ENCODE results near the gene SLC36A2. TPM values are rescaled to one million over a fixed set of nuclear protein-coding genes. Genes with fewer than 3 reads are reported as not detected.

Gene SLC36A2
- total RNA-seq, 1 experiment from 2014 or later: not detected

- Mint-ChIP-seq H3K27ac (ENCODE audit: low read depth, unreplicated experiment) (no peak overlapping the region), H3K4me1 (ENCODE audit: insufficient read depth, unreplicated experiment) (peaks cover 9% of the 10 kb centered on the region), H3K36me3 (ENCODE audit: insufficient read depth, unreplicated experiment) (no peaks in the 10 kb centered on the region), H3K27me3 (ENCODE audit: insufficient read depth, unreplicated experiment) (peaks cover 36% of the 10 kb centered on the region), H3K9me3 (ENCODE audit: unreplicated experiment) (no peaks in the 10 kb centered on the region), H3K4me3 (ENCODE audit: unreplicated experiment) (no peak overlapping the region)
- TF ChIP-seq CTCF (IDR thresholded peaks at IDR 0.05; ENCODE audit: unreplicated experiment): no peak
- ChIA-PET CTCF (interaction anchor here (0.9 kb wide), 1 partner anchor 82 kb away, joined by 3 read pairs; no protein-coding TSS in a partner anchor), POLR2A (interaction anchor here (1.1 kb wide), 1 partner anchor 12 kb away, joined by 3 read pairs; no protein-coding TSS in a partner anchor)
- intact Hi-C loops (cut with micrococcal nuclease): no loop called here
- no peak for DNase-seq (ENCODE audit: unreplicated experiment)
- no TSS peak for BruUV-seq (replicated peaks)
These were observed 2.1 kb downstream of the SLC36A2 start for GRCh38 chr5:151345187-151345807.

- CTCF ChIA-PET: interaction anchor here (0.8 kb wide), 1 partner anchor 56 kb away, joined by 4 read pairs; no protein-coding TSS in a partner anchor
- H3K27me3 Mint-ChIP-seq (ENCODE audit: insufficient read depth, unreplicated experiment): peaks cover 48% of the 10 kb centered on the region
- peaks cover 9% of the 10 kb centered on the region for H3K4me1 Mint-ChIP-seq (ENCODE audit: insufficient read depth, unreplicated experiment)
- POLR2A ChIA-PET: no interaction called here
- BruUV-seq (replicated peaks): no TSS peak
- H3K36me3 Mint-ChIP-seq (ENCODE audit: insufficient read depth, unreplicated experiment): no peaks in the 10 kb centered on the region
- H3K9me3 Mint-ChIP-seq (ENCODE audit: unreplicated experiment): no peaks in the 10 kb centered on the region
- no peak for TF ChIP-seq CTCF (IDR thresholded peaks at IDR 0.05; ENCODE audit: unreplicated experiment)
- no peak overlapping the region for H3K4me3 Mint-ChIP-seq (ENCODE audit: unreplicated experiment)
- no peak overlapping the region for H3K27ac Mint-ChIP-seq (ENCODE audit: low read depth, unreplicated experiment)
- no peak for DNase-seq (ENCODE audit: unreplicated experiment)
- intact Hi-C loops (cut with micrococcal nuclease): no loop called here
These were observed 3.3 kb downstream of the SLC36A2 start for GRCh38 chr5:151344088-151344487.

GRCh38 chr5:151340004-151340403 is 7.4 kb downstream of the SLC36A2 start:
- ChIA-PET POLR2A (no interaction called here), CTCF (interaction anchor here (1.1 kb wide), 1 partner anchor 9 kb away, joined by 4 read pairs; no protein-coding TSS in a partner anchor)
- Mint-ChIP-seq H3K4me3 (ENCODE audit: unreplicated experiment) (no peak overlapping the region), H3K36me3 (ENCODE audit: insufficient read depth, unreplicated experiment) (no peaks in the 10 kb centered on the region), H3K27me3 (ENCODE audit: insufficient read depth, unreplicated experiment) (peaks cover 50% of the 10 kb centered on the region), H3K9me3 (ENCODE audit: unreplicated experiment) (no peaks in the 10 kb centered on the region), H3K4me1 (ENCODE audit: insufficient read depth, unreplicated experiment) (no peaks in the 10 kb centered on the region), H3K27ac (ENCODE audit: low read depth, unreplicated experiment) (no peak overlapping the region)
- intact Hi-C loops (cut with micrococcal nuclease): no loop called here
- no peak for DNase-seq (ENCODE audit: unreplicated experiment)
- TF ChIP-seq CTCF (IDR thresholded peaks at IDR 0.05; ENCODE audit: unreplicated experiment): no peak
- BruUV-seq (replicated peaks): no TSS peak

GRCh38 chr5:151338734-151339133 is 8.6 kb downstream of the SLC36A2 start:
- intact Hi-C loops (cut with micrococcal nuclease): no loop called here
- H3K4me1 Mint-ChIP-seq (ENCODE audit: insufficient read depth, unreplicated experiment): no peaks in the 10 kb centered on the region
- no peak for DNase-seq (ENCODE audit: unreplicated experiment)
- H3K27me3 Mint-ChIP-seq (ENCODE audit: insufficient read depth, unreplicated experiment): peaks cover 48% of the 10 kb centered on the region
- no peak overlapping the region for H3K27ac Mint-ChIP-seq (ENCODE audit: low read depth, unreplicated experiment)
- BruUV-seq (replicated peaks): no TSS peak
- no peaks in the 10 kb centered on the region for H3K36me3 Mint-ChIP-seq (ENCODE audit: insufficient read depth, unreplicated experiment)
- POLR2A ChIA-PET: interaction anchor here (0.7 to 0.8 kb wide), 2 partner anchors 57 to 169 kb away, joined by 3 to 5 read pairs; no protein-coding TSS in a partner anchor
- no peaks in the 10 kb centered on the region for H3K9me3 Mint-ChIP-seq (ENCODE audit: unreplicated experiment)
- TF ChIP-seq CTCF (IDR thresholded peaks at IDR 0.05; ENCODE audit: unreplicated experiment): no peak
- H3K4me3 Mint-ChIP-seq (ENCODE audit: unreplicated experiment): no peak overlapping the region
- CTCF ChIA-PET: interaction anchor here (0.6 to 1.6 kb wide), 4 partner anchors 18 to 313 kb away, joined by 3 to 6 read pairs (median 4); no protein-coding TSS in a partner anchor

Measured in MCF 10A (cell line).